Dedifferentiated amniotic fluid mesenchymal stem cell (primary cell): ENCODE measurements around the gene RAB12.
"Not testable (repeated sequence)": the region's sequence is repeated elsewhere in the genome, so short reads cannot be mapped to it uniquely, and the experiment has no call there.

Source experiments
- DNase-seq: peaks from one replicate; pipeline ENCODE4 v3.0.0-alpha.2; 2016; ENCODE audit errors: extremely low spot score

The RAB12 gene

GRCh38 chr18:8608795-8609658 lies at the start of gene RAB12:
Gene RAB12 (plus strand): TSS chr18:8609437. CDS start chr18:8609440, 3 bp downstream.
- peak; percentile 76 for DNase-seq

- DNase-seq, result no peak
Measured at GRCh38 chr18:8559612-8560186, 49.5 kb upstream of the RAB12 start.

GRCh38 chr18:8561123-8561910 lies 47.9 kb upstream of the RAB12 start:
- DNase-seq, result no peak

GRCh38 chr18:8562070-8562469 lies 47.2 kb upstream of the RAB12 start:
- DNase-seq, result no peak

GRCh38 chr18:8562919-8563318 lies 46.3 kb upstream of the RAB12 start:
- DNase-seq, result no peak

- no peak for DNase-seq
Measured at GRCh38 chr18:8571399-8571798, 37.8 kb upstream of the RAB12 start.

- DNase-seq, result not testable (repeated sequence)
Measured at GRCh38 chr18:8573766-8574165, 35.5 kb upstream of the RAB12 start.

GRCh38 chr18:8584798-8585197 lies 24.4 kb upstream of the RAB12 start:
- no peak for DNase-seq

GRCh38 chr18:8586941-8587340 lies 22.3 kb upstream of the RAB12 start:
- DNase-seq, result no peak

- no peak for DNase-seq
Measured at GRCh38 chr18:8595445-8595844, 13.8 kb upstream of the RAB12 start.

GRCh38 chr18:8601277-8602032 lies 7.8 kb upstream of the RAB12 start:
- no peak for DNase-seq

GRCh38 chr18:8602040-8602439 lies 7.2 kb upstream of the RAB12 start:
- no peak for DNase-seq

- no peak for DNase-seq
Measured at GRCh38 chr18:8602557-8602956, 6.7 kb upstream of the RAB12 start.

GRCh38 chr18:8603663-8604520 lies 5.3 kb upstream of the RAB12 start:
- DNase-seq, result no peak

GRCh38 chr18:8605974-8606373 lies 3.3 kb upstream of the RAB12 start:
- DNase-seq, result no peak

- DNase-seq, result no peak
Measured at GRCh38 chr18:8607776-8608742, 1.2 kb upstream of the RAB12 start.

GRCh38 chr18:8609659-8610458 lies 622 bp downstream of the RAB12 start:
- DNase-seq, result no peak

- no peak for DNase-seq
Measured at GRCh38 chr18:8610459-8610851, 1.2 kb downstream of the RAB12 start.
